ENCODE results near the gene IGFBP2.

Gene IGFBP2

DNA sequence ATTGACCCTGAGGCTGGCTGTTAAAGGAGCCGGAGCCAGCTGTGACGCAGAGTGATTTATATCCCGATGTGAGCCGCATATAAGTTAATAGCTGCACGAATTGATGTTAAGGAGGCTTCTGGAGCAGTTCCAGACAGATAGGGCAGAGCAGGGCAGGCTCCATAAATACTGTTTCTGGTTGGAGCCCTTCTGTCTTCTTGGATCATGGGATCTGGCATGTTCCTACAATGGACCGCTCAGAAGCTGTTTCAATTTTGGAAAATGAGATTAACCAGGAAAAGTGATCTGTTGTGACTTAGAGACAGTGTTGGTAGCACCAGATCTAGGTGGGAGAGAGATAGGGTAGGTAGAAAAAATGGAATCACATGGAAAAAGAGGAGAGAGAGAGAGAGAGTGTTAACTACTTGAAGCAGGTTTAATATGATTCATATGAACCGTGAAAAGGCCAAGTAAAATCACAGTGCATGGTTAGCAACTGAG lies 66.9 kb downstream of the IGFBP2 start:
- TF ChIP-seq ZFX (IDR thresholded peaks at IDR 0.05; ENCODE audit: borderline replicate concordance): no peak
- TF ChIP-seq, protein P1, sequence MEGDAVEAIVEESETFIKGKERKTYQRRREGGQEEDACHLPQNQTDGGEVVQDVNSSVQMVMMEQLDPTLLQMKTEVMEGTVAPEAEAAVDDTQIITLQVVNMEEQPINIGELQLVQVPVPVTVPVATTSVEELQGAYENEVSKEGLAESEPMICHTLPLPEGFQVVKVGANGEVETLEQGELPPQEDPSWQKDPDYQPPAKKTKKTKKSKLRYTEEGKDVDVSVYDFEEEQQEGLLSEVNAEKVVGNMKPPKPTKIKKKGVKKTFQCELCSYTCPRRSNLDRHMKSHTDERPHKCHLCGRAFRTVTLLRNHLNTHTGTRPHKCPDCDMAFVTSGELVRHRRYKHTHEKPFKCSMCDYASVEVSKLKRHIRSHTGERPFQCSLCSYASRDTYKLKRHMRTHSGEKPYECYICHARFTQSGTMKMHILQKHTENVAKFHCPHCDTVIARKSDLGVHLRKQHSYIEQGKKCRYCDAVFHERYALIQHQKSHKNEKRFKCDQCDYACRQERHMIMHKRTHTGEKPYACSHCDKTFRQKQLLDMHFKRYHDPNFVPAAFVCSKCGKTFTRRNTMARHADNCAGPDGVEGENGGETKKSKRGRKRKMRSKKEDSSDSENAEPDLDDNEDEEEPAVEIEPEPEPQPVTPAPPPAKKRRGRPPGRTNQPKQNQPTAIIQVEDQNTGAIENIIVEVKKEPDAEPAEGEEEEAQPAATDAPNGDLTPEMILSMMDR (IDR thresholded peaks at IDR 0.05): no peak
- no peak overlapping the region for H3K27ac ChIP-seq

DNA sequence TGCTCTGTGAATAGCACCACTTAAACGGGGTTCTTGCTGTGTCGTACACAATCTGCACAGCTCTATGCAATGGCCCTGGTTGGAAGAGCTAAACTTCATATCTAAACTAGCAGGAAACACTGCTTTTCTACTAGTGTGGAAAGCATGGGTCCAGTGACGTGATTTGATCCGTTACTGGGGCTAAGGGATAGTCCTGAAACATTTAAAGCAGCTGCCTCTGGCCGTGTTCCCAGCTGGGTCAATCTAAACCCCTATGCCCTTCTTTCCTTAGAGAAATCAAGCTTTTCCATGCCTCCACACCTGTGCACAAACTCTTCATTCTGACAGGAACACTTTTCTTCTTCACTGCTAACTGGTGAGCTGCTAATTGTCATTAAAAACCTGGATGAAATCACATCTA lies 67.6 kb downstream of the IGFBP2 start:
- H3K27ac ChIP-seq: no peak overlapping the region
- no peak for TF ChIP-seq ZFX (IDR thresholded peaks at IDR 0.05; ENCODE audit: borderline replicate concordance)
- TF ChIP-seq, protein P1 (IDR thresholded peaks at IDR 0.05): no peak

DNA sequence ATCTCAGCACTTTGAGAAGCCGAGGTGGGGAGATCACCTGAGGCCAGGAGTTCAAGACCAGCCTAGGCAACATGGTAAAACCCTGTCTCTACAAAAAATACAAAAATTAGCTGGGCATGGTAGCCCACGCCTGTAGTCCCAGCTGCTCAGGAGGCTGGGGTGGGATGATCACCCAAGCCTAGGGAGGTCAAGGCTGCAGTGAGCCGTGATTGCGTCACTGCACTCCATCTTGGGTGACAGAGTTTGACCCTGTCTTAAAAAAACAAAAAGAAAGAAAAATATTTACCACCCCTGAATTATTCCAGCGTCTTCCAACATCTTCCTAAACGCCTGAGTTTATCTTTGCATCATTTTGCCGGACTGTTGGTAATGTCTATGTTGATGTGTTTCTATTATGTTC lies 68.3 kb downstream of the IGFBP2 start:
- TF ChIP-seq ZFX (IDR thresholded peaks at IDR 0.05; ENCODE audit: borderline replicate concordance): no peak
- TF ChIP-seq, protein P1 (IDR thresholded peaks at IDR 0.05): no peak
- no peak overlapping the region for H3K27ac ChIP-seq

DNA sequence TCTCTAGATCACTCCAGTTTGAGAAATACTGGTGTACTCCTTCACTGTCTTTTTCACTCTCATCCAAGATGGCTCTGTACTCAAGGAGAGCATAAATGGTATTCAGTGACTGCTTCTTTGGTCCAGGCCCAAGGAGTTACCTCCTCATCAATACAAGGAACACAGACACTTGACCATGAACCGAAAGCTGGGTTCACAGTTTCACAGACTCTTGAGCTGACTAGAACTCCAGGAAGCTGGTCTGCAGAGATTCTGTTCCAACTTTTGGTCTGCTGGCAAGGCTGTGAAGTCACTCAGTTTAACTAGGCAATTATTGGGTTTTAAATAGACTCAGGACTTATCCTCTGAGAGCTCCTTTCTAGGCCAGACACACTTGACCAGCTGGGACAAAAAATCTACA lies 69.5 kb downstream of the IGFBP2 start:
- no peak overlapping the region for H3K27ac ChIP-seq
- TF ChIP-seq, protein P1 (IDR thresholded peaks at IDR 0.05): no peak
- no peak for TF ChIP-seq ZFX (IDR thresholded peaks at IDR 0.05; ENCODE audit: borderline replicate concordance)

DNA sequence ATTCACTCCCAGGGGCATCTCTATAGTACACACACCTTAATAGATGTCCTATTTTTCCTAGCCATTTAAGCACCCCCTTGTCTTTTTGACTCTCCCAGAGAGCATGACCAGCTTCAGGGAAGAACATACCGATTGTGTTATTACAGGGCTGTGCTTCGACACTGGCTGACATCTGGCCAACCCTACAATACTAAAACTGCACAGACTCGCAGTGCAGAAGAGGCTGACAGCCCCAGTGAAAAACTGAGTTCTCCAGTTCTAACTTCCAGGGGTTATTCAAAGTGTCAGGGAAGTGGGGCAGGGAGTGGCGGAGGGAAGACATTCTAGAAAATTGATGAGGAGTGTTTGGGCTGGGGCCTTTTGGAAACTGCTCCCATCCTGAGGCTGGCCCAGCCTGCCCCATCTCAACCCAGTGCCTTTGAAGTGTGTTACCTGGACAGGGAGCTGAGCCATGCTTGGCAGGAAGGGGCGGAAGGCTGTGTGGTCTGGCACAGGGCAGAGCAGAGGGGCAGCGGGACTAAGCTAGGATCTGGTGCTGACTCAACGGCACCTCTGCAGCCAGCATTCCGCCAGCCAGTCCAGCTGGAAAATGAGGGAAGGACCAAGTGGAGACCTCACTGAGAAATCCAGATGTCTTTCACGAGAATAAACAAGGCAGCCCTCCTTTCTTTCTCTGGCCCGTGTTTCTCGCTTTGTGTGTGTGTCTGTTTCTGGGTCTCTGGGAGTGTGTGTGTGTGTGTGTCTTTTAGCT lies 77.5 kb downstream of the IGFBP2 start:
- TF ChIP-seq, protein P1 (IDR thresholded peaks at IDR 0.05): no peak
- no peak for TF ChIP-seq ZFX (IDR thresholded peaks at IDR 0.05; ENCODE audit: borderline replicate concordance)
- no peak overlapping the region for H3K27ac ChIP-seq

DNA sequence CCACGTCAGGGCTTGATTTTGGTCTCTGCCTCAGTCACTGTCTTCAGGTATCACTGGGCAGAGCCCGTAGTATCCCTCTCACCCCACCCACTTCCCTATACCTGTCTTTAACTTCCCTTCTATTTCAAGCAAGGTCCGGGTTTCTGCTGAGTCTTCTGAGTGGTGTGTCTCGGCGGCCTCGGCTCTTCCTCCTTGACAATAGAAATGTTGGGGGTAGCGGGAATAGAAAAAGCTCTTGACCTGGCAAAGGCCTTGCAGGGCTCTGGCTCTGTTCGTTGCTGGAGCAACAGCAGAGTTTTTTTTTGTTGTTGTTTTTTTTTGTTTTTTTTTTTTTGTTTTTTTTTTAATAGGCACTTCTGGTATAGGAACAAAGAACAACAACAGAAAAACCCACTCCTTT lies 78.1 kb downstream of the IGFBP2 start:
- no peak overlapping the region for H3K27ac ChIP-seq
- TF ChIP-seq, protein P1 (IDR thresholded peaks at IDR 0.05): no peak
- no peak for TF ChIP-seq ZFX (IDR thresholded peaks at IDR 0.05; ENCODE audit: borderline replicate concordance)

DNA sequence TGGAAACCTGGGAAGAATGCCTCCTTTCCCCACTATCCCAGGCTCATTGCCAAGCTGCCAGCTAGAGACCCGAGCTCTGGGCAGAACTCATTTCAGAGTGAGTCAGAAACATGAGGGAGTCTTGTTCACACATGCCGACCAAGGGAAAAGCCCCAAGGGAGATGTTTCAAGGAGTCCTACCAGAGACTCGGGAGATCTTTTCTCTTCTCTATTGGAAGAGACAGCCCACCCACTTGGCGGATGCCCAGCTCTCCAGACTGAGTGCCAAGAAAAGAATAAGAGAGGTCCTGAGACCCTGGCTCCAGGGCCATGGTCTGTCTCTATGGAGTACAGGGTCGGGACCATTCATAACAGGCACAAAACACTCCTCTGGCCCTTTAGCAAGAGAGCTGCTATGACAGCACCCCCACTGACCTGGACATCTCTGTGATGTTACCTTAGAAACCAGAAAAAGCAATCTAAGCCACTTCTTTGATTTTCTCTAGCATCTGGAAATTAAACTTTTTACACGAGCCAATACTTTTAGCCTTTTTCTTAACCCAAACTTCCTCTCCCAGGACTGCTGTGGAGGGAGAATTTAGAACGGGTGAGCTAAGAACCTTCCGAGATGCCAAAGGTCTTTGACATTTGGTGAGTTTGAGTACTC lies 80.6 kb downstream of the IGFBP2 start:
- no peak overlapping the region for H3K27ac ChIP-seq
- no peak for TF ChIP-seq ZFX (IDR thresholded peaks at IDR 0.05; ENCODE audit: borderline replicate concordance)
- TF ChIP-seq, protein P1 (IDR thresholded peaks at IDR 0.05): no peak
